Measurements from ENCODE around the gene APOB. TPM values are rescaled to one million over a fixed set of nuclear protein-coding genes. Genes with fewer than 3 reads are reported as not detected.

Gene APOB
- total RNA-seq, 1 donor from 2014 or later = 3.4 TPM

DNA sequence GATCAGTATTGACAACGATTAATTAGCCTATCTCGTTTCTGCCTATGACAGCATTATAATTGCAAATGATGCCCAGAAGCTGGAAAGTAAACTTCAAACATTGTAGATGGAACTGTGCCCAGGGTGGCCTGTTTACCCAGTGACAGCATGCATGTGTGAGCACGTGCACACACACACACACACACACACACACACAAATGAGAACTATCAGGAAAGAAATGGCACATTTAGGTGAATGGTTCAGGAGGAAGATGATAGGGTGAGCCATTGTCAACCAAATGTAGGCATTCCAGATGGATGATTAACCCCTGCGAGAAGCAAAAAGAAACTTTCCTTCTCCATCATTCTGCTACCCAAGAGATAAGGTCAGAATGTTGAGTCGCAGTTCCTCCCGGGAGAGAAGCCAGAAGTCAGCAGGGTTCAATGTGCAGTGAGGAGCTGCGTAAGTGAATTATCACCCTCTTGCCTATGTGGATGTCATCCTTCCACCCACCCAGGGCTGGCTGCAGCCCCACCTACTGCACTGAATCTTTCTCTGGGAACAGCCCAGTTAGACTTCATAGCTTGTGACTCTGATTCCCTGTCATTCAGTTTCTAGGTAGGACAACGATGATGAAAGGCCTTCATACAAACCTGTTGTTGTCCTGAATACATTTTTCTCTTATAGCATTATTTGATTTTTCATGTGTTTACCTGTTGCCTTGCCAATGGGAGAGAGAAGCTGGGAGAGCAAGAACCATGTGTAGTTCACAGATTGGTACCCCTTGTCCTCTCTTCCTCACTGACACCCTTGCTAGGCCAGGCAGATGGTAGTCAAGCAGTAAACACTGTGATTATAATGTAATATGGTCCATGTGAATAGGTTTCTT lies 3.5 kb upstream of the APOB start:
- no peak for DNase-seq

DNA sequence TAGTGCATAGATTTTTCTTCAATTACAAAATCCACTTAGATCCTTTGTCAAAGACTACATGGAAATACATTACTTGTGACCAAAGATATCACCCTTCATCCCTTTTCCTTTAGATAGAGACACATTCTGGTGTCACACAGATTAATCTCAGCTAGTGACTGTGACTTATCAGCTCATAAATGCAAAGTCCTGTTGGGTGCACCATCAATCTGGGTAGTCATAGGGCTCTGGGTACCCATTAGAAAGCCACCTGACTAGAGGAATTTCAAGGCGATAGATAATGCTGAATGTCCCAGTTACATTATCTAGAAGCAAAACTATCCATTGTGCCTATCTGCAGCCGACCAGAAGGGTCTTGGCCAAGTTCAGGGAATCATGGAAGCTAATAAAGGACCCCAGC lies 2.6 kb upstream of the APOB start:
- DNase-seq = no peak

GRCh38 chr2:21044694-21045371 lies 960 bp upstream of the APOB start:
- no peak for DNase-seq

DNA sequence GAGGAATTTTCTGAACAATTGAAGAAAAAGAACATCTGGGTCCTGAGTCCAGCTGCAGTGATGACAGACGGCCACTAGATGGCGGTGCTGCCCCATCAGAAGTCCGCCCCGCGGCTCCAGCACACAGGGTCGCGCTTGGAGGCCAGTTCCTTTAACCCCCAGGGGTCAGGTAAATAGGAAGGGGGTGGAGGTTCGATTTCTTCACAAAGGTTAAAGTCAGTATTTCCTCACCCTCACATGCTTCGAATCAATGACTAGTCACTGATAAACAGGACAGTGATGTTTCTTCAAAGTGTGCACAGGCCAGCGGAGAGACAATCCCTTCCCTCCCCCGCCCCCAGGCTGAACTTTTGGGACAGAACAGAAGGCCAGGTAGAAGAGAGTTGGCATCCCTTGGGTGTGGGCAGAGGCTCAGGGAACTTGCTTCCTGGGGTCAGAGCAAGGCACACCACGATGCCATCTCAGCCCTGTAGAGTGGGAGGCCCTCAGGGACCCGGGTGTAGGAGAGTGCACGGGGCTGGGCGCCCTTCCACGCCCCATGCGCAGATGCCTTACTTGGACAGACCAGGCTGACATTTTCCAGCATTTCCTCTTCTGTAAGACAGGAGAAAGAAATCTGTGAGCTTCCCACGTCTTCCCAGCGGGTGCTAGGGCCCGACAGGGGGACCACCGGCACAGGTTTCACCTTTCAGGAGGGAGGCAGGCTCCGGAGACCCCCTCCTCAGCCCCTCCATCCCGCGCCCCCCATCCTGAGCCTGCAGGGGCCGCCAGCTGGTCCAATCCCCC lies 722 bp downstream of the APOB start:
- peak; percentile 40 for DNase-seq

DNA sequence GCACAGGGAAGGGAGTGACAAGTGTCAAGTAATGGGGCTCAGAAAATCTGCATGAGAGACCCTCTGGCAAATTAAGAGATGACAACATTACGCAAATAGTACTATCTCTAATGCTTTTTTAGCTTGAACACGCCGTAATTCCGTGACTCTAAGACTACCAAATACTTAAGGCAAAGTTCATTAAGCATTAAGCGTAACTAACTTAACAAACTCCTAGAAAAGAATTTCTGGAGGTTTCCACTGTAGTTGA lies 1.2 kb downstream of the APOB start:
- DNase-seq = no peak

GRCh38 chr2:21041943-21042707 lies 1.7 kb downstream of the APOB start:
- no peak for DNase-seq

- DNase-seq = no peak
Observed at GRCh38 chr2:21041462-21041861, 2.4 kb downstream of the APOB start.

DNA sequence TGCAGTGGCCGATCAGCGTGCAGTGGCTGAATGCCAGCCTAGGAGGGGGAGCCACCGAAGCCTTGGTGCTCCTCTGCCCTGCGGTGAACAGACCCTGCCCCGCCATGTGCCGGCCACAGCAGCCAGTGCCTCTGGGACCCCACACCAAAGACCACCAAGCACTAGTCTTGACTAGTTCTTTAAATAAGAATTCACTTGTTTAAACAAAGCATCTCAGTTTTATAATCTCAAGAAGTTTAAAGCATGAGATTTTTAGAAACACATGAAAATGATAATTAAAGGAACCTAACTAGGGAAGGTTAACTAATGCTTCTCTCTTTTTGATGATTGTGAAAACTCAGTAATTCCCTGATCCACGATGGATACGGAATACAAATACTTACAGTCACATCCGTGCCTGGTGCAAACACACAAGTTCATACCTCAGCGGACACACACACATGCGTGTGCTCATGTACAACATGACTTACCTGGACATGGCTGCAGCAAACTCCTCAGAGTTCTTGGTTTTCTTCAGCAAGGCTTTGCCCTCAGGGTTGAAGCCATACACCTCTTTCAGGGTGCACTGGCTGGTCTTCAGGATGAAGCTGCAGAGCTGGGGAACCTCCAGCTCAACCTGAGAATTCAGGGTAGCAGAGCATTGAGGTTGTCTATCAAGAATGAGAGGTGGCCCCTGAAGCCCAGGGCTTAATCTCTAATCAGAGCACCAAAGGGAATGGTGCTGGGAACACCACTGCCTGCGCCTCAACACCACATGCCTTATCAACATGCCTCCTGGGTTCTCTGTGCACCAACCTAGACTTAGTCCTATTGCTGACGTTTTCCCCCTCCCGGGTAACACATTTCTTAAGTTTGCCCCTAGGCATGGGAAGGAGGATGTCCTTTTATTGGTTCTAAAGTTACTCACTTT lies 3.1 kb downstream of the APOB start:
- no peak for DNase-seq

GRCh38 chr2:21039979-21040467 lies 3.9 kb downstream of the APOB start:
- DNase-seq = no peak

DNA sequence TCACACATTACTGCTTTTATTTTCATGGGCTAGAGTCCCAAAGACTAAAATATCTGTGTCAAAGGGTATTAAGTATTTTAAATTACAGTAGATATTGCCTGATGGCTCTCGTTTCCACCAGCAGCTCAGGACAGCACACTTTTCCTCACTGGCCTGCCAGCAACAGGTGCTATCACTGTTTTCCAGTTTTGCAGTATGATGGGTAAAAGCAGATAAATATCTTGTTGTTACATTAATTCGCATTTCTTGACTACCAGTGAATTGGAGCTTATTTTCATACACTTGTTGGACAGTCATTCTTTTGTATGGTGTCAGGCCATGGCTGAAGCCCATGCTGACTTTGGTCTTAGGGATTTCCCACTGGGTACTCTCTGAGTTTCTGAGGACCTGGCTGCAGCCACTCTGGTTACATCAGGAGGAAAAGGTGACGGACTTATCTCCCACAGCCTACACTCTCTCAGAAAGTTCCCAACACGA lies 4.8 kb downstream of the APOB start:
- DNase-seq = no peak

DNA sequence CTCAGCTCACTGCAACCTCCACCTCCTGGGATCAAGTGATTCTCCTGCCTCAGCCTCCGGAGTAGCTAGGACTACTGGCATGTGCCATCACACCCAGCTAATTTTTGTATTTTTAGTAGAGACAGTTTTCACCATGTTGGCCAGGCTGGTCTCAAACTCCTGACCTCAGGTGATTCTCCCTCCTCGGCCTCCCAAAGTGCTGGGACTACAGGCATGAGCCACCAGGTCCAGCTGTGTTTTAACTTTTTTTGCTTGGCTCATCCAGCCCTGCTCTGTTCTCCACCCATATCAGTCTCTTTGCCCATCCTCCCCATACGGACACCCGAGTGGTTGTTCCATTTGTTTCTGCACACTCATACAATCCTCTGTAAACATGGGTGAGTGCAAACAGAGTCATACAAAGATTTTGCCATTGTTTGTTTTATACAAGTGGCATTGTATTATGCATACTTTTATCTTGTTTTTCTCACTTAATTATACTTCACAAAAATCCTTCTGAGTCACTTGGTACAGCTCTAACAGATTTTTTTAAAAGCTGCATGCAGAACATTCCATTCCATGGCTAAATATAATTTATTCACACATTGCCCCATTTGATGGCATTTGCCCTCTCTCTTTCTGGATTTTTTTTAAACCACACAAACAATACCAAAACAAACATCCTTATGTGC lies 5.3 kb downstream of the APOB start:
- DNase-seq = no peak

- no peak for DNase-seq
Observed at GRCh38 chr2:21037671-21038108, 6.2 kb downstream of the APOB start.

DNA sequence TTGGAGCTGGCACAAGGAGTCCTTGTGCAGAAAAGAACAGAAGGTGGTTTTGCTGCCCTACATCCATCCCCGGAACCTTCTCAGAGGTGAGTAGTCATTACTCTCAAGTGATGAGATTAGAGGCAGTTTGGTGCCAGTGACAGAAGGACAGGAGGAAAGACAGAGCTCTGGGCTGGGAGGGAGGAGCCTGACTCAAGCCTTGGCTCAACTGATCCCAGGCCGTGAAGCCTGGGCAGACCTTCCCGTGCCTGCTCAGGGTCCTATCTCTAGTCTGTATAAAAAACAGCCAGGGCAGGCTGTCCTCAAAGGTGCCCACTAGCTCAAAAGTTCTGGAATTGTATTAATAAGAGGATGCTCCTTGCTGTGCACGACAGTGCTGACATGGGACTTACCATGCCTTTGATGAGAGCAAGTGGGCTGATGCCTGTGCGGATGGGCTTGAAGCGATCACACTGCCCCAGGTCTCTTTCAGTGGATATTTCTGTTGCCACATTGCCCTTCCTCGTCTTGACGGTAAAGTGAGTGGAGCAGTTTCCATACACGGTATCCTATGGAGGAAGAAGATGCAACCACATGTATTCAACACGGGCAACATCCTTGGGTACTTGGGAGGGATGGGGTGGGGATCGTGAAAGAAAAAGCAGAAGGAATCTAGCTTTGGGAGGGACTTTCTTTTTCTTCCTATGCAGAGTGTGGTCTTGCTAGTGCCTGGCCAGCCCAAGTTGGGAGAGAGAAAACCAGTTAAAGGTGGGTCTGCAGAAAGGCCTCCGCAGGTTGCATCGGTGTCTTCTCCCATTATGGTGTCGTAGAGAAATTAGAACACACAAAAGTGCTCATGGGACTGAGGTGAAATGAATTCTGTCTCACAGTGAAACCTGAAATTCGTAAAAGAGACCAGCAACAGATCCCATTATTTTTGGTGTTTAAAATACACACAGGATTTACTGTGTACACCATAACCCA lies 6.9 kb downstream of the APOB start:
- DNase-seq = no peak

- DNase-seq = no peak
Observed at GRCh38 chr2:21035974-21036707, 7.7 kb downstream of the APOB start.

DNA sequence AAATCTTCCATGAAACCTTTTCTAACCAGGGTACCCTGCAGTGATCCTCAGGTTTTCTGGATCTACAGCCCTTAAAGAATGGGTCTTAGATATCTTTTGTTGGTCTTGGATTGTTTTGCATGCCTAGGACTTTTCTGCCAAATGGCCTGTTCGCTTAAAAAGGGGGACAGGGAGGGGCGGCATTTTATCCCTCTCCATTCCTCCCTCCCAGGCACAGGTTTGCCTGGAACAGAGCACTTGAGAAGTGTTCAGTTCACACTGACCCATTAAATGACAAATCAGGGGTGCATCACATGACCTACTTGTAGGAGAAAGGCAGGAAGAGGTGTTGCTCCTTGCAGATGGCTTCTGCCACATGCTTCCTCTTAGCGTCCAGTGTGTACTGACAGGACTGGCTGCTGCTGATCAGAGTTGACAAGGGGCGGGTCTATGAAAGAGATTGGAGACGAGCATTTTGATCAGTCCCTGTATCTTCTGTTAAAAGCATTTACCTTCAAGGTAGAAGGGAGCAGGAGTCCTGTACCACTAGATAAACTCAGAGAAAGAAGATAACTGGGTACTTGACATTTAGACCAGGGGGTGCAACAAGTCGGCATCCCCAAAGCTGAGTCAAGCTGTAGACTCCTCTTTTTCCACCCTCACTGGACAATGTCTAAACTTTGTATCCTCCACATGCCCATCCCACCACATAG lies 8.4 kb downstream of the APOB start:
- DNase-seq = no peak

- no peak for DNase-seq
Observed at GRCh38 chr2:21034972-21035279, 8.9 kb downstream of the APOB start.

GRCh38 chr2:21034156-21034971 lies 9.5 kb downstream of the APOB start:
- DNase-seq = no peak

All from skin of body (tissue), 2 donors.